ENCODE results near the gene VWA7.

DNA sequence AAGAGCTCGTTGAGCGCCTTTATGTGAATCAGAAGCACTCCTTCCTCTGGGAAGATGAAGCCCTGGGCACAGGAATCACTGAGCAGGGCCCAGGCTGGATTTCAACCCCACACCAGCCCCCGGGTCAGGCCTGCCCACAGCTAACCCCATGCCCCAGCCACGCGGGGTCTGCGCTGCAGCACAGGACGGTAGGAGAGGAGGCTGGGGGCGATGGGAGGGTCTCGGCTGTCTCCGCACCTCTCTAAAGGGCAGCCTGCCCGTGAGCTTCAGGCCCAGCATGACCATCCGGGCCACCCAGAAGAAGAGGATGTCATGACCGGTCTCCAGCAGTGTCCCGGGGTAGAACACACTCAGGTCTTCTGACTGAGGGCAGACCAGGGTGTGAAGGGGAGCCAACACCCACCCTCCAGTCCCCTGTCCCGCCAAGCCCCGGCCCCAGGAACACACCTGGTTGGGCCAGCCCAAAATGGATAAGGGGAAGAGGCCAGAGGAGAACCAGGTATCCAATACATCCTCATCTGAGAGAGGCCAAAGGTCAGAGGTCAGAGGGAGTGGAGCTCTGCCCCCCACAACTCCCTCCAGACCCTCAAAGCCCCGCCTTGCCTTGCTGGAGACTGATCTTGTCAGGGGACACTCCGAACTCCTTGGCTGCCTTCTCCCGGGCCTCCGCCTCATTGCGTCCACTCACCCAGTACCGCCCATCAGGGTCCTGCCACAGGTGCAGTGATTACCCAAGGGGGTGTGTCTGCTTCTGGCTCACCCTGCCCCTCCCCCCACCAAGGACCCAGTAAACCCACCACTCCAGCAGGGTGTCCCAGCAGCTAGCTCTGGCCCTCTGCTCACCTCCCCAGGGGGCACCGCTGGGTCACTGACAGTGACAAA, 4.4 kb upstream of the VWA7 start:
- TF ChIP-seq TAF1 (IDR thresholded peaks at IDR 0.05; ENCODE audit: borderline replicate concordance, insufficient read depth, low read length) (no peak), POLR2AphosphoS5 (IDR thresholded peaks at IDR 0.05; ENCODE audit: low read depth, low read length) (no peak; the same call in 1 of the 2 replicates)

All from PFSK-1 (cell line).